GM21717 (cell line): ENCODE data around the gene ZBTB42.
"Not testable (repeated sequence)": the region's sequence is repeated elsewhere in the genome, so short reads cannot be mapped to it uniquely, and the experiment has no call there.

Experiments
- ATAC-seq: cut with Tn5 transposase; IDR thresholded peaks from one replicate; pipeline ENCODE4 v1.9.1; 2021; ENCODE audit warnings: mild to moderate bottlenecking, moderate library complexity; ENCODE audit not compliant: unreplicated experiment

The ZBTB42 gene

GRCh38 chr14:104827177-104828055 lies 26.5 kb downstream of the ZBTB42 start:
- no peak for ATAC-seq

- ATAC-seq = no peak
These were observed 29.9 kb downstream of the ZBTB42 start for GRCh38 chr14:104830781-104831180.

GRCh38 chr14:104836171-104836935 lies 35.5 kb downstream of the ZBTB42 start:
- ATAC-seq = not testable (repeated sequence)

GRCh38 chr14:104841730-104842129 lies 40.8 kb downstream of the ZBTB42 start:
- no peak for ATAC-seq

- no peak for ATAC-seq
These were observed 42.1 kb downstream of the ZBTB42 start for GRCh38 chr14:104843006-104843405.

GRCh38 chr14:104843442-104844305 lies 42.8 kb downstream of the ZBTB42 start:
- ATAC-seq = no peak

GRCh38 chr14:104844306-104845032 lies 43.6 kb downstream of the ZBTB42 start:
- no peak for ATAC-seq

- no peak for ATAC-seq
These were observed 44.2 kb downstream of the ZBTB42 start for GRCh38 chr14:104845033-104845666.

- no peak for ATAC-seq
These were observed 45.0 kb downstream of the ZBTB42 start for GRCh38 chr14:104845834-104846441.

- no peak for ATAC-seq
These were observed 51.4 kb downstream of the ZBTB42 start for GRCh38 chr14:104852280-104852663.
